ACC112 (cell line): ENCODE measurements around the gene RNLS.
A peak's percentile ranks its signal among the peaks of the same experiment; 100 is the strongest.

ENCODE experiments used
- H2AFZ ChIP-seq: fragments of 200-600 bp; sonication (generic); one replicate; pipeline ENCODE4 v1.6.0; 2017; ENCODE audit warnings: antibody characterized with exemption, low read length; ENCODE audit not compliant: unreplicated experiment
- H3K27ac ChIP-seq: fragments of 200-600 bp; sonication (generic); 2 replicates; pipeline ENCODE4 v1.5.1; 2014; ENCODE audit warnings: low read depth, mild to moderate bottlenecking, antibody characterized with exemption, low read length, moderate library complexity
- H3K27me3 ChIP-seq: fragments of 200-600 bp; sonication (generic); 2 replicates; pipeline ENCODE4 v1.6.1; 2014; ENCODE audit warnings: mild to moderate bottlenecking, antibody characterized with exemption, low read length, moderate library complexity, mixed read lengths; ENCODE audit not compliant: insufficient read depth
- H3K36me3 ChIP-seq: fragments of 200-600 bp; sonication (generic); 2 replicates; pipeline ENCODE4 v1.6.1; 2016; ENCODE audit warnings: mild to moderate bottlenecking, antibody characterized with exemption, low read length, moderate library complexity, mixed read lengths; ENCODE audit not compliant: insufficient read depth
- H3K4me1 ChIP-seq: fragments of 200-600 bp; sonication (generic); one replicate; pipeline ENCODE4 v1.6.1; 2016; ENCODE audit warnings: low read length, mixed read lengths; ENCODE audit not compliant: insufficient read depth, unreplicated experiment, control insufficient read depth
- H3K4me3 ChIP-seq: fragments of 200-600 bp; sonication (generic); 2 replicates; pipeline ENCODE4 v1.5.1; 2014; ENCODE audit warnings: mild to moderate bottlenecking, low read depth, low read length
- H3K79me2 ChIP-seq: fragments of 200-600 bp; sonication (generic); one replicate; pipeline ENCODE4 v1.6.0; 2016; ENCODE audit warnings: low read length; ENCODE audit not compliant: control insufficient read depth, unreplicated experiment, insufficient read depth

Gene RNLS

GRCh38 chr10:88243202-88243744 lies 339.8 kb downstream of the RNLS start:
- Histone ChIP-seq H3K4me1 (peaks cover 23% of the 10 kb centered on the region), H3K27ac (peak overlapping the region; percentile 76), H3K79me2 (no peaks in the 10 kb centered on the region), H3K36me3 (no peaks in the 10 kb centered on the region), H3K4me3 (peak overlapping the region; percentile 60), H2AFZ (peak overlapping the region; percentile 73), H3K27me3 (no peaks in the 10 kb centered on the region)

DNA sequence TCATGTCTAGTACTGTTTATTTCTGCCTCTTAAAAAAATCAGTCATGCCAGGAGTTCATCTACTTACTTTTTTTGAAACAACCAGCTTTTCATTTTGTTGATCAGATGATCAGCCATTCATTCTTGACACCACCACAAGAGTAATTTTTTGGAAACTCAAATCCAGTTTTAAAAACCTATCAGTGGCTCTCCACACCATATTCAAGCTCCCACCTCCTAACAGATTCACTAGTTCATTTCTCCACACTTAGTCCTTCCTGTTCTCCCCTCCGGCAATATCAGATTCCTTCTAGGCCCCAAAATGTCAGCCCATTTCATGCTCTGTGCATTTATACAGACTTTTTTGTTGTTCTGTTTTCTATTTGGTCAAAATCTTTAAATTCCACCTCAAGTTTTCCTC lies 341.6 kb downstream of the RNLS start:
- Histone ChIP-seq H3K79me2 (no peaks in the 10 kb centered on the region), H2AFZ (peak overlapping the region; percentile 3), H3K27ac (no peak overlapping the region), H3K36me3 (no peaks in the 10 kb centered on the region), H3K4me1 (peaks cover 23% of the 10 kb centered on the region), H3K4me3 (no peak overlapping the region), H3K27me3 (no peaks in the 10 kb centered on the region)

DNA sequence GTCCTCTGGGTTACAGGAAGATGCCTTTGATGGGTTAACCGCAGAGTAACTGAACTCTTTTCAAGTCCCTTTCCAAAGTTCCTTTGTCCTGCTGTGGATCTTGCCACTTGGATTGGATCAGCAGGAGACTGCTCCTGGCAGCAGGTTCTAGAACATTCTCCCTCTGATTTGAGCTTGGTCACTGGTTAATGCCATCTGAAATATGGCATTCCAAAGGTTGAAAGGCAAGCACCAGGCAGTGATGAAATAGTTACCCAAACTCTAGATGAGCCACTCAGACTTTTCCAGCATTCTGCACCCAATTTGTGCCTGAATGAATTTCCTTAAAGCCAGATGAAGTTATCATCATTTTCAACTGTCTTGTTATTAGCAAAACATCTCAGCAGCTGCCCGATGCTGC lies 343.9 kb downstream of the RNLS start:
- Histone ChIP-seq H3K4me1 (peaks cover 14% of the 10 kb centered on the region), H3K79me2 (no peaks in the 10 kb centered on the region), H3K4me3 (no peak overlapping the region), H3K36me3 (no peaks in the 10 kb centered on the region), H3K27ac (no peak overlapping the region), H3K27me3 (no peaks in the 10 kb centered on the region), H2AFZ (no peak overlapping the region)

- H3K79me2 ChIP-seq: no peaks in the 10 kb centered on the region
- H3K4me3 ChIP-seq: no peak overlapping the region
- peaks cover 8% of the 10 kb centered on the region for H3K4me1 ChIP-seq
- no peak overlapping the region for H2AFZ ChIP-seq
- no peak overlapping the region for H3K27ac ChIP-seq
- no peaks in the 10 kb centered on the region for H3K27me3 ChIP-seq
- H3K36me3 ChIP-seq: no peaks in the 10 kb centered on the region
These were observed 344.6 kb downstream of the RNLS start for GRCh38 chr10:88238615-88238914.

DNA sequence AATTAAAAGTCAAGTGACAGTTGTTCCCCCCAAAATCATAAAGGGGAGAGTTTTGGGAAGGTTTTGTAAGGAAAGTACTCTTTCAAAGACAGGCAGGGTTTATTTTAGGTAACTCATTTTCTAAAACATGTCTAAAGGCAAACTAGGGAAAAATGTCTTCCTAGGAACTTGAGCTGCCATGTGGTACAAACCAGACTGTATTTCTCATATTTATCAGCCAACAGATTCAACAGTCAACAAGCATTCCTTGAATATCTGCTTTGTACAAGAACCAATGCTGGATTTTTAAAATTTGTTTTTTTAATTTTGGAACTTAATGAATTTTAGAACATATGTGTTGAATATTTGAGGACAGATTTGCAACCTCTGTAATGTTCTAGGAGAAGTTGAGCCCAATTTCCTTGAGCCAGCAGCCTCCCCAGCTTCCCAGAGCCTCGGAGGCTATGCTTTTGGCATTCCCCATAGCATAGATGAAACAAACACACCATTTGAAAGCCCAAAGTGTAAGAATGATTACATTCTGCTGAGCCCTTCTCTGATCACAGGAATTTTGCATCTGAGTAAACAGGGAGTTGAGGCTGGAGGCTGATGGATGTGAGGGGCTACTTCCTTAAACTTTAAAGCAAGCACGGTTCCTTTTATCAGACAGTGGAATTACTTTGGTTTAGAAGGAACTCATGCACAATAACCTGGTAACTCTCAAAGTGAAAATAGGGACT lies 345.1 kb downstream of the RNLS start:
- Histone ChIP-seq H3K79me2 (no peaks in the 10 kb centered on the region), H3K4me1 (peaks cover 3% of the 10 kb centered on the region), H3K27ac (no peak overlapping the region), H3K4me3 (no peak overlapping the region), H3K36me3 (no peaks in the 10 kb centered on the region), H3K27me3 (no peaks in the 10 kb centered on the region), H2AFZ (no peak overlapping the region)

GRCh38 chr10:88236121-88236743 lies 346.9 kb downstream of the RNLS start:
- no peaks in the 10 kb centered on the region for H3K27me3 ChIP-seq
- H3K4me1 ChIP-seq: peaks cover 7% of the 10 kb centered on the region
- H3K4me3 ChIP-seq: no peak overlapping the region
- no peak overlapping the region for H3K27ac ChIP-seq
- H3K36me3 ChIP-seq: no peaks in the 10 kb centered on the region
- H2AFZ ChIP-seq: no peak overlapping the region
- H3K79me2 ChIP-seq: no peaks in the 10 kb centered on the region

DNA sequence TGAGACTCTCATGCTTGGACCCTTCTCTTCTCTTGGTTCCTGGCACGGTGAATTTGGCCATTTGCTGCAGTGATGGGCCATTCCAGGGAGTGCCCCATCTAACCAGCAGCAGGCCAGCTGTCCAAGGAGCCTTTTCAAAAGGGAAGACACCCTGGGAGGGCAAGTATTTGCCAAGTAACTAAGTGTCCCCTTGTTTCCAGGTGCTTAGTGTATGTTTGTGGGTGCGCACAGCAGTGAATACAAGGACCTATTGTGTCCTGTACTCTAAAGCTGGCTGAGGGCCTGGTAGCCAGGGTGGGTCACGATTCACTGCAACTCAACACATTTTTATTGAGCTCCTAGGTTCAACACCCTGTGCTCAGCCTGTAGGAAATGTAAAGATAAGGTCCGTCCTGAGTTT lies 348.8 kb downstream of the RNLS start:
- H3K27me3 ChIP-seq: no peaks in the 10 kb centered on the region
- peaks cover 7% of the 10 kb centered on the region for H3K4me1 ChIP-seq
- H2AFZ ChIP-seq: no peak overlapping the region
- no peaks in the 10 kb centered on the region for H3K79me2 ChIP-seq
- H3K27ac ChIP-seq: no peak overlapping the region
- no peak overlapping the region for H3K4me3 ChIP-seq
- H3K36me3 ChIP-seq: no peaks in the 10 kb centered on the region

- Histone ChIP-seq H3K27me3 (no peaks in the 10 kb centered on the region), H3K4me3 (no peak overlapping the region), H3K4me1 (peaks cover 7% of the 10 kb centered on the region), H3K27ac (no peak overlapping the region), H3K79me2 (no peaks in the 10 kb centered on the region), H2AFZ (no peak overlapping the region), H3K36me3 (no peaks in the 10 kb centered on the region)
These were observed 349.2 kb downstream of the RNLS start for GRCh38 chr10:88233870-88234269.

- Histone ChIP-seq H2AFZ (no peak overlapping the region), H3K27me3 (no peaks in the 10 kb centered on the region), H3K4me3 (no peak overlapping the region), H3K79me2 (no peaks in the 10 kb centered on the region), H3K36me3 (no peaks in the 10 kb centered on the region), H3K4me1 (peaks cover 7% of the 10 kb centered on the region), H3K27ac (no peak overlapping the region)
These were observed 350.1 kb downstream of the RNLS start for GRCh38 chr10:88232983-88233543.

DNA sequence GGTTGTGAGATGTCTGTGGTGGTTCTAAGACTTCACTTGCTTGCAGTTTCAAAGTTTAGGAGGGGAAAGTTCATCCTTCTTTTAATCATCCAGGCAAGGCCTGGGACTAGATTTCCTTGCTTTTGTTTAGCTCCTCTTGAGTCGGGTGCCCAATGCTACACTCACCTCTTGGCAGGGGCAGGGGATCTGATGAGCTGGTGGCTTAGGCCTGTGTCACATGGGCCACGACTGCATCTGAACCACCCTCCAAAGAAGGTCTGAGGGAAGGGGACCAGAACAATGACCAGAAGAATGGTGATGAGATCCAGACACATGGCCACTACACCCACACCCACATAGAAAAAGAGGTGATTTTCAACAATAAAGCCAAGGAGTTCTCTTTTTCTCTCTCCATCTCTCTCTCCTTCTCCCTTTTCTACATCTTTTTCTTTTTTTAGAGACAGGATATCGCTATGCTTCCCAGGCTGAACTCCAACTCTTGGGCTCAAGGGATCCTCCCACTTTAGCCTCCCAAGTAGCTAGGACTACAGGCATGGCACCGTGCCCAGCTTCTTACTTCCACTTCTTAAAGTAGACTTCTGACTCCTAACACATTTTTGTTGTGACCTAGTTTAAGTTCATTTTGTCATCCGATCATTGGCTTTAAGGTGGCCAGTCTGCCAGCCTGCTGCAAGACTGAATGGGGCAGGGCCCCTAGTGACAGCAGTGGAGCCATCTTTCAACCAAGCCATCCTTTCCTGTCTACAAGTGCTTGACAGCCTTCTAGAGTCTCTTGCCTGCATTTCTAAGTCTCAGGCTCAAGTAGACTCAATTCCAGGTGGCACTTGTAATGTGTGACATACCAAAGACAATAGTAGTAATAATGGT lies 350.9 kb downstream of the RNLS start:
- Histone ChIP-seq H3K27me3 (no peaks in the 10 kb centered on the region), H3K79me2 (no peaks in the 10 kb centered on the region), H3K36me3 (no peaks in the 10 kb centered on the region), H3K4me1 (peaks cover 13% of the 10 kb centered on the region), H3K27ac (no peak overlapping the region), H3K4me3 (no peak overlapping the region), H2AFZ (no peak overlapping the region)
